GM12878 (cell line): ENCODE data around the gene FAHD2A.

Source experiments
- CREM ChIP-seq: IDR thresholded peaks from 2 replicates; pipeline ENCODE4 v1.6.1; 2014; ENCODE audit warnings: antibody characterized with exemption, low read depth
- CTCF ChIP-seq, 3 experiments: IDR thresholded peaks in 2 of 3; conservative IDR thresholded peaks in 1 of 3; 2 replicates each; pipeline ENCODE4 v1.5.1; 2011; ENCODE audit warnings: low read depth in 3 of 3, low read length in 3 of 3, mild to moderate bottlenecking in 3 of 3, control low read depth in 2 of 3, moderate library complexity in 2 of 3, inconsistent platforms in 1 of 3, mixed read lengths in 1 of 3; ENCODE audit not compliant: control insufficient read depth in 2 of 3, insufficient read depth in 1 of 3; ENCODE audit errors: extremely low read depth in 1 of 3
- ELK1 ChIP-seq: IDR thresholded peaks from 2 replicates; pipeline ENCODE4 v1.6.1; 2012; ENCODE audit warnings: low read depth, low read length, improper control_type of control experiment
- JUNB ChIP-seq: IDR thresholded peaks from 2 replicates; pipeline ENCODE4 v1.6.1; 2016; ENCODE audit warnings: antibody characterized with exemption, mild to moderate bottlenecking
- KLF5 ChIP-seq: fragments of 450-650 bp; IDR thresholded peaks from 2 replicates; pipeline ENCODE4 v1.6.1; 2014; ENCODE audit warnings: mild to moderate bottlenecking; ENCODE audit not compliant: partially characterized antibody
- MXI1 ChIP-seq: fragments of 150-350 bp; IDR thresholded peaks from 2 replicates; pipeline ENCODE4 v1.6.1; 2011; ENCODE audit warnings: low read depth, mild to moderate bottlenecking, inconsistent platforms, low read length, improper control_type of control experiment
- NKRF ChIP-seq: fragments of 450-650 bp; conservative IDR thresholded peaks from 2 replicates; pipeline ENCODE4 v1.6.1; 2017; ENCODE audit warnings: mild to moderate bottlenecking, moderate library complexity
- SRF ChIP-seq, 2 experiments: IDR thresholded peaks; 2 replicates each; pipeline ENCODE4 v1.6.1; 2011; ENCODE audit warnings: low read depth in 2 of 2, low read length in 2 of 2, mild to moderate bottlenecking in 1 of 2, moderate library complexity in 1 of 2
- STAT3 ChIP-seq: IDR thresholded peaks from 2 replicates; pipeline ENCODE4 v1.6.1; 2011; ENCODE audit warnings: low read depth, low read length, improper control_type of control experiment
- SUZ12 ChIP-seq: fragments of 200-600 bp; sonication (generic); IDR thresholded peaks from one replicate; pipeline ENCODE4 v1.6.1; 2018; ENCODE audit warnings: antibody characterized with exemption, mild to moderate bottlenecking; ENCODE audit not compliant: unreplicated experiment
- TCF12 ChIP-seq: IDR thresholded peaks from 2 replicates; pipeline ENCODE4 v1.6.1; 2011; ENCODE audit warnings: low read depth, mild to moderate bottlenecking, low read length
- USF2 ChIP-seq: IDR thresholded peaks from 2 replicates; pipeline ENCODE4 v1.6.1; 2011; ENCODE audit warnings: low read depth, low read length, improper control_type of control experiment, borderline replicate concordance

GRCh38 chr2:95382192-95382591 is 20.3 kb upstream of the FAHD2A start:
- TF ChIP-seq USF2 (no peak), SUZ12 (no peak), ELK1 (no peak), KLF5 (no peak), CREM (no peak), MXI1 (no peak), NKRF (no peak), SRF (IDR thresholded peaks at IDR 0.05; ENCODE audit: low read depth in 2 of 2, low read length in 2 of 2) (no peak), TCF12 (no peak), STAT3 (no peak), JUNB (no peak), CTCF (IDR thresholded peaks at IDR 0.05 in 2 of 3, conservative IDR thresholded peaks at IDR 0.05 in 1 of 3; ENCODE audit: control insufficient read depth in 2 of 3, extremely low read depth in 1 of 3, insufficient read depth in 1 of 3, low read depth in 3 of 3, low read length in 3 of 3) (no peak)
